DMS79 treated with DMSO at 0.1 percent for 48 hours (cell line): ENCODE data around the gene MS4A8.
"Not testable (repeated sequence)": the region's sequence is repeated elsewhere in the genome, so short reads cannot be mapped to it uniquely, and the experiment has no call there.

Experiments used
- DNase-seq: peaks from one replicate; lab custom pipeline; 2025; lab: John Stamatoyannopoulos, UW

The MS4A8 gene

GRCh38 chr11:60725592-60725991 is 26.2 kb downstream of the MS4A8 start:
- no peak for DNase-seq

- no peak for DNase-seq
These were observed 32.2 kb downstream of the MS4A8 start for GRCh38 chr11:60731586-60731985.

DNA sequence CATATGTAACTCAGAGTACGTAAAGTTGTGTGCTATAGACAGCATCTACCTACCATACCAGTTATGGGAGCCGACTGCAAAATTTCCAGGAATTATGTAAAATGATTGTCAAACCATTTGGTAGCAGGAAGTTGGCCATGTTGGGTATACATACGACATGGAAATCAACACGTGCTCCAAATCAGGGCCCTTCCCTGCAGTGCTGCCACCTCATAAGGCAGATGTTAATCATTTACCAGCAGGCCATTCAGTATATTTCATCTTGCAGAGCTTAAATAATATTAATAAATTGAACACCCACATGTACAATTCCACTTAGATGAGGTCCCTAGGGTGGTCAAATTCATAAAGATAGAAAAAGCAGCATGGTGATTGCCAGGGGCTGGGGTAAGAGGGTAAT is 34.9 kb downstream of the MS4A8 start:
- DNase-seq = no peak

GRCh38 chr11:60739114-60739513 is 39.7 kb downstream of the MS4A8 start:
- no peak for DNase-seq

DNA sequence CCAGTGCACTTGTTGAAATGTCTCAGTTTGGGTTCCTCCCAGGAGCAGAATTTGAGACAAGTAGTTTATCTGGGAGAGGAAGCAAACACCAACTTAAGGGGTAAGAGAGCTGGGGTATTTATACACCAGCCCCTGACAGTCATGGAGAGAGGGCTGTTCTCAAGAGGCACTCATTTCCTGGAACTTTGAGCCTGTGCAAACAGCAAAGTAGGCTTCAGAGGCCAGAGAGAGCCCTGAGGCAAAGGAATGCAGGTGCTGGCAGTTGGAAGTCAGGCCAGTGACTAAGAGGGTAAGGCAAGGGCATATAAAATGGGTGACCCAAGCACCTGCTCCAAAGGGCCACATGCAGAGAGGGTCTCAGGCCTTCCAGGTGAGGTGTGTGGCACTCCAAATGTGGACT is 41.2 kb downstream of the MS4A8 start:
- no peak for DNase-seq

DNA sequence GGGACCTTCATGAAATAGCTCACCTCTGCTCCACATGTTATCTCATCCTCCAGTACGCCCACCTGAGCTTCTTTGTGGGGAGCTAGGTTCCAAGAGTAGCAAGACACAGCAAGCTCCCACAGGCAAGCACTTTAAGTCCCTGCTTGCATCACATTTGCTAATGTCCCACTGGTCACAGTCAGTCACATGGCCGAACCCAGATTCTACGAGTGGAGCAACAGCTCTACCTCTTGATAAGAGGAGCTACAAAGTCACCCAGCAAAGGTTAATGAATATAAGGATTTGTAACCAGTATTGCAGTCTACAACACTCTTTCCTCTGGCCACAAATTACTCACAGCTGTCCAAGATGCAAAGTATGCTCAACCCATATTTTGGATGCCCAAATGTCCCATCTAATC is 42.0 kb downstream of the MS4A8 start:
- DNase-seq = no peak

- no peak for DNase-seq
These were observed 43.6 kb downstream of the MS4A8 start for GRCh38 chr11:60743058-60743457.

- DNase-seq = no peak
These were observed 44.7 kb downstream of the MS4A8 start for GRCh38 chr11:60744114-60744513.

- DNase-seq = no peak
These were observed 48.0 kb downstream of the MS4A8 start for GRCh38 chr11:60747359-60747873.

GRCh38 chr11:60748225-60748624 is 48.8 kb downstream of the MS4A8 start:
- DNase-seq = no peak

GRCh38 chr11:60748821-60749220 is 49.4 kb downstream of the MS4A8 start:
- no peak for DNase-seq

DNA sequence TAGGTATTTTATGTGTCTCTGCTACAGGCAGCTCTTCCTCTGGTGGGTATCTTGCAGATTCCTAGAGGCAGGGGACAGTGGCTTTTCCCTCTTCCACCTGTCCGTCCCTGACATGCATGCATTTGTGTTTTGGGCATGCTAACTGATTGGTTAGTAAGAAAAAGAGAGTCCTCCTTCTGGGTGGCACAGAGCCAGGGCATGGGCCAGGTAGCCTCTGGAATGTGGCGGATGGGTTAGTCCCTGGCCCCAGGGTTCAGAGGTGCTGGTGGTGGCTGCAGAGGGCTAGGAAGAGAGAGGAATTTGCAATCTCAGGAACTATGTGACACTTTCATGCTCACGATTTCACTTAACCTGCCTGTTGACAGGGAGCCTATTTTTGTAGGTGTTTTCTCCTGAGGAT is 51.5 kb downstream of the MS4A8 start:
- no peak for DNase-seq

GRCh38 chr11:60753309-60753708 is 53.9 kb downstream of the MS4A8 start:
- no peak for DNase-seq

GRCh38 chr11:60754887-60755286 is 55.5 kb downstream of the MS4A8 start:
- DNase-seq = no peak

DNA sequence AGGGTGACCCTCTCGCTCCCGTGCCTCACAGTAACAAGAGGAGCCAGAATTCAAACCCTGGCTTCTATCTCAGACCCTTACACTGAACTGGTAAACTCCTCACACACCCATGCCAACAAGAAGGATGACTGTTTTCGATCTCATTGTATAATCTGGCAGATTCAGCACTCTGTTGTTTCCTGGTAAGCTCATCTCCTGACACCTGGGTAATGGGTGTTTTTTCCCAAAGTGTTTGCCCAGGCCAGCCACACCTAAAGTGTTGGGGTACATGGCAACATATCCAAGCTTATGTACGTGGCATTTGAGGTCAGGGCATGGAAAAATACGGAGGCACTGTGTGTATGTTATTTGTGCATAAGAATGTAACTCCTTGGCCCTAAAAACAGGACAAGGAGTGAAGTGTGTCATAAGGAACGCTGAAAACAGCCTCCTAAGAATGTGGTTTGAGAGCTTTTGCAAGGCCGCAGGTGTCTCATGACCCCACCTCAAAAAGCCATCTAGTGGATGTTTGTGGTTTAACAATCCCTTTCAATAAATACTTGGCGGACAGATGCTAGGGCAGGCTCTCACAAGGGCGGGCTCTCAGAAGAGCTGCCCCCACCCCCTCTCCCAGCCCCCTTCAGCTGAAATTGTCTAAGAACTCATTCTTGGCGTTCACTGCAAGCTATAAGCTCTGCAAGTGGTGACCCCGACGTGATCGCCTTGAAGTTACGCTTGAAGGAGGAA is 57.1 kb downstream of the MS4A8 start, which contains the start of gene MS4A15:
Gene MS4A15, plus strand, starts transcription at position 561 of the 726 bp plus-strand sequence. CDS start 6,867 bp downstream, outside the sequence.
- DNase-seq = no peak

GRCh38 chr11:60757231-60757800 is 57.9 kb downstream of the MS4A8 start:
- no peak for DNase-seq

- DNase-seq = not testable (repeated sequence)
These were observed 59.3 kb downstream of the MS4A8 start for GRCh38 chr11:60758671-60759070.

DNA sequence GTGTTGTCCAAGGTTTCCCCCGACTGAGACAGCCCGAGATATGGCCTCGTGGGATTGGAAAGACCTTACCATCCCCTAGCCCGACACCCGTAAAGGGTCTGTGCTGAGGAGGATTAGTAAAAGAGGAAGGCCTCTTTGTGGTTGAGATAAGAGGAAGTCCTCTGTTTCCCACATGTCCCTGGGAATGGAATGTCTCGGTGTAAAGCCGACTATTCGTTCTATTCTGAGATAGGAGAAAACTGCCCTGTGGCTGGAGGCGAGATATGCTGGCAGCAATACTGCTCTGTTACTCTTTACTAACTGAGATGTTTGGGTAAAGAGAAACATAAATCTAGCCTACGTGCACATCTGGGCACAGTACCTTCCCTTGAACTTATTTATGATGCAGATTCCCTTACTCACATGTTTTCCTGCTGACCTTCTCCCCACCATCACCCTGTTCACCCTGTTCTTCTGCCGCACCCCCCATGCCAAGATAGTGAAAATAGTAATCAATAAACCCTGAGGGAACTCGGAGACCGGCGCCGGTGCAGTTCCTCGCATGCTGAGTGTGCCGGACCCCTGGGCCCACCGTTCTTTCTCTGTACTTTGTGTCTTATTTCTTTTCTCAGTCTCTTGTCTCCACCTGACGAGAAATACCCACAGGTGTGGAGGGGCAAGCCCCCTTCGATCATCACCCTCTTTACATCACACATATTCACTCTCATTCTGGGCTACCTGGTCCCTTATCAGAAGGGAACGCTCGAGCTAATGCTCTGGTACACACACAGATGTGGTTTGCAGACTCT is 60.2 kb downstream of the MS4A8 start:
- not testable (repeated sequence) for DNase-seq

GRCh38 chr11:60761436-60762190 is 62.2 kb downstream of the MS4A8 start:
- no peak for DNase-seq

DNA sequence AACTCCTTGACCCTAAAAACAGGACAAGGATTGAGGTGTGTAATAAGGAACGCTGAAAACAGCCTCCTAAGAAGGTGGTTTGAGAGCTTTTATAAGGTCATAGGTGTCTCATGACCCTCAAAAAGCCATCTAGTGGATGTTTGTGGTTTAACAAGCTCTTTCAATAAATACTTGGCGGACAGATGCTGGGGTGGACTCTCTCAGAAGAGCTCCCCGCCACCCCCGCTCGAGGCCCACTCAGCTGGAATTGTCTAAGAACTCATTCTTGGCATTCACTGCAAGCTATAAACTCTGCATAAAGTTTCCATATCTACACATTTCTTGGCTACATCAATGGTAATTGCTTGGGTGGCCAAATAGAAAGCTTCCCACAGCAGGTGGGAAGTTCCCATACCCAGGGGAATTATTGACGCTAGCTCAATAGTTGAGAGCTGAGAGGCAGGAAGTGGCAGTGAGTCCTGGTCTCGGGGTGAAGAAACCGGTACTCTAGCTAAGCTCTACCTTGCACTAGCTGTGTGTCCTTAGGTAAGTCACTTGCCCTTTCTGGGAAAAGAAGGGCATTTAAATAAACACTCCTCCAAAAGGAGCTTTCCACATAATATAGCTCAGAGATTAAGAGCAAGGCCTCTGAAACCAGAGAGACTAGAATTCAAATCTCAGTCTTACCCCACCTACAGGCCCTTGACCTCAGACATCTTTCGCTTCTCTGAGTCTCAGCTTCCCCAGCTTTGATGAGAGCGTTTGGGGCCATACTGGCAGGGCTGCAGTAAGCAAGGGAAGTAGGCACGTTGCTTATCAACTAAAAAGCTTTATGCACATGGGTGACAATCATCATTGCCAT is 63.7 kb downstream of the MS4A8 start:
- DNase-seq = no peak
